Transverse colon (tissue), 4 donors: Measurements from ENCODE around the gene PUM2. TPM values are rescaled to one million over a fixed set of nuclear protein-coding genes. Genes with fewer than 3 reads are reported as not detected.

Experiments used
- DNase-seq: peaks from one replicate; pipeline ENCODE4 v3.0.0-alpha.2; 2019
- H3K27ac ChIP-seq, 4 donors: fragments of 200-600 bp; sonication (generic); 2 replicates each; pipeline ENCODE4 v1.5.1; 2016 to 2018; ENCODE audit warnings: inconsistent platforms in 4 of 4
- H3K27me3 ChIP-seq: fragments of 200-600 bp; sonication (generic); 2 replicates; pipeline ENCODE4 v1.5.1; 2017; ENCODE audit warnings: inconsistent platforms
- H3K36me3 ChIP-seq, 4 donors: fragments of 200-600 bp; sonication (generic); 2 replicates each; pipeline ENCODE4 v1.5.1; 2017 to 2019; ENCODE audit warnings: inconsistent platforms in 4 of 4
- H3K4me1 ChIP-seq, 4 donors: fragments of 200-600 bp; sonication (generic); 2 replicates each; pipeline ENCODE4 v1.5.1; 2017 to 2020; ENCODE audit warnings: inconsistent platforms in 4 of 4
- H3K4me3 ChIP-seq, 4 donors: fragments of 200-600 bp; sonication (generic); 1 replicate in 1 of 4; 2 replicates in 3 of 4; pipeline versions ENCODE4 v1.5.1 to v1.6.1; 2017 to 2019; ENCODE audit warnings: inconsistent platforms in 4 of 4
- H3K9me3 ChIP-seq, 2 donors: fragments of 200-600 bp; sonication (generic); 2 replicates each; pipeline ENCODE4 v1.5.1; 2017 to 2019; ENCODE audit warnings: inconsistent platforms in 2 of 2
- CTCF ChIP-seq, 5 experiments: fragments of 200-600 bp in 3 of 5; fragments of 450-650 bp in 2 of 5; sonication (generic) in 3 of 5; IDR thresholded peaks; 1 replicate in 2 of 5; 2 replicates in 3 of 5; pipeline ENCODE4 v1.5.1; 2016 to 2017; ENCODE audit warnings: antibody characterized with exemption in 5 of 5, inconsistent platforms in 3 of 5, mild to moderate bottlenecking in 2 of 5, moderate library complexity in 1 of 5
- EP300 ChIP-seq: sonication (generic); formaldehyde crosslinking; IDR thresholded peaks from one replicate; pipeline ENCODE4 v1.6.1; 2017; ENCODE audit warnings: antibody characterized with exemption, low read depth
- POLR2A ChIP-seq: fragments of 450-650 bp; IDR thresholded peaks from one replicate; pipeline ENCODE4 v1.6.1; 2016; ENCODE audit warnings: antibody characterized with exemption, mild to moderate bottlenecking, moderate library complexity
- POLR2AphosphoS5 ChIP-seq, 3 donors: sonication (generic); formaldehyde crosslinking; IDR thresholded peaks; one replicate each; pipeline ENCODE4 v1.6.1; 2016; ENCODE audit warnings: antibody characterized with exemption in 3 of 3
- WGBS, 2 donors: methylation state at CpG; one replicate each; pipeline ENCODE4 v1.1.5; 2018; ENCODE audit warnings: low coverage in 1 of 2; 5-methylcytosine and 5-hydroxymethylcytosine counted together
- in situ Hi-C, 4 donors: fragments of 200-750 bp; cut with MboI; loops; one replicate each; pipeline versions ENCODE4 v1.15.0 to v1.15.1; 2017; ENCODE audit warnings: low sequenced_read_pairs in 3 of 4, low pct_ligation_motif_present in 1 of 4, low pct_unique_long_range_greater_than_20kb in 1 of 4
- intact Hi-C: fragments of 100-400 bp; cut with DNase I; formaldehyde crosslinking; loops from one replicate; pipeline ENCODE4 v1.15.1; 2023; ENCODE audit warnings: low total_unique reads
- total RNA-seq, 4 donors: library from RNA; depleted of rRNA; stranded (reverse); fragments of >200 nt; gene quantifications; one replicate each; pipeline ENCODE4 v1.1.0, GENCODE V29; 2016

Gene PUM2
- total RNA-seq, 4 donors from 2014 or later: 62.5 to 92.7 (median 70.5) TPM

- H3K9me3 ChIP-seq: no peaks in the 10 kb centered on the region
- H3K36me3 ChIP-seq: no peaks in the 10 kb centered on the region
- H3K4me1 ChIP-seq: peaks cover 0 to 22% (median 9%) of the 10 kb centered on the region in 4 donors
- WGBS, 2 donors: 93% methylated on average over 5 of the region's 5 CpGs; no CpG with 5 or more reads in 1 of the 2 donors
- intact Hi-C loops (no loop called here), in situ Hi-C loops (no loop called here)
- H3K4me3 ChIP-seq: no peak overlapping the region
- H3K27ac ChIP-seq: peak overlapping the region in 3 of 4 donors; percentile 74 to 80 (median 78)
- TF ChIP-seq POLR2A: no peak
- no peak for TF ChIP-seq EP300
- TF ChIP-seq POLR2AphosphoS5 (IDR thresholded peaks at IDR 0.05): no peak
- TF ChIP-seq CTCF (IDR thresholded peaks at IDR 0.05): no peak
- DNase-seq: no peak
- peaks cover under 1% of the 10 kb centered on the region for H3K27me3 ChIP-seq
These were observed 117.8 kb downstream of the PUM2 start for GRCh38 chr2:20232837-20233207.

- in situ Hi-C loops (no loop called here), intact Hi-C loops (no loop called here)
- DNase-seq: peak; percentile 90
- TF ChIP-seq POLR2A (peak; percentile 69), CTCF (IDR thresholded peaks at IDR 0.05) (no peak), EP300 (no peak), POLR2AphosphoS5 (IDR thresholded peaks at IDR 0.05) (peak; percentile 63 to 77 (median 69))
- WGBS, 2 donors: 48% methylated on average over 6 of the region's 6 CpGs; no CpG with 5 or more reads in 1 of the 2 donors
- no peaks in the 10 kb centered on the region for H3K36me3 ChIP-seq
- no peaks in the 10 kb centered on the region for H3K27me3 ChIP-seq
- no peaks in the 10 kb centered on the region for H3K9me3 ChIP-seq
- peaks cover 0 to 22% (median 9%) of the 10 kb centered on the region in 4 donors for H3K4me1 ChIP-seq
- H3K27ac ChIP-seq: peak overlapping the region; percentile 66 to 80 (median 76)
- no peak overlapping the region for H3K4me3 ChIP-seq
These were observed 119.0 kb downstream of the PUM2 start for GRCh38 chr2:20231598-20232026.

GRCh38 chr2:20231159-20231558 is 119.5 kb downstream of the PUM2 start:
- peak overlapping the region; percentile 66 to 80 (median 76) for H3K27ac ChIP-seq
- 77 to 90% methylated on average over 2 to 6 of the region's 6 CpGs for WGBS, 2 donors
- DNase-seq: no peak

GRCh38 chr2:20230114-20230425 is 120.6 kb downstream of the PUM2 start:
- in situ Hi-C loops: no loop called here
- WGBS, 2 donors: 89% methylated on average over 4 of the region's 4 CpGs
- intact Hi-C loops: no loop called here

More at GRCh38 chr2:20231159-20231558, 119.5 kb downstream of the PUM2 start:
- in situ Hi-C loops (no loop called here), intact Hi-C loops (no loop called here)
- peaks cover 4 to 24% (median 12%) of the 10 kb centered on the region in 4 donors for H3K4me1 ChIP-seq
- no peaks in the 10 kb centered on the region for H3K27me3 ChIP-seq
- no peak overlapping the region for H3K4me3 ChIP-seq
- TF ChIP-seq POLR2AphosphoS5 (IDR thresholded peaks at IDR 0.05): no peak
- no peak for TF ChIP-seq POLR2A
- no peak for TF ChIP-seq EP300
- TF ChIP-seq CTCF (IDR thresholded peaks at IDR 0.05): no peak
- H3K9me3 ChIP-seq: no peaks in the 10 kb centered on the region
- no peaks in the 10 kb centered on the region for H3K36me3 ChIP-seq

More at GRCh38 chr2:20230114-20230425, 120.6 kb downstream of the PUM2 start:
- Histone ChIP-seq H3K4me3 (no peak overlapping the region), H3K27me3 (no peaks in the 10 kb centered on the region), H3K36me3 (no peaks in the 10 kb centered on the region), H3K4me1 (peaks cover 9 to 25% (median 19%) of the 10 kb centered on the region in 4 donors), H3K27ac (no peak overlapping the region), H3K9me3 (no peaks in the 10 kb centered on the region)
- DNase-seq: no peak
- TF ChIP-seq EP300 (no peak), POLR2AphosphoS5 (IDR thresholded peaks at IDR 0.05) (no peak), POLR2A (no peak), CTCF (IDR thresholded peaks at IDR 0.05) (no peak)
